ENCODE measurements around the gene INPP5B.

The INPP5B gene

DNA sequence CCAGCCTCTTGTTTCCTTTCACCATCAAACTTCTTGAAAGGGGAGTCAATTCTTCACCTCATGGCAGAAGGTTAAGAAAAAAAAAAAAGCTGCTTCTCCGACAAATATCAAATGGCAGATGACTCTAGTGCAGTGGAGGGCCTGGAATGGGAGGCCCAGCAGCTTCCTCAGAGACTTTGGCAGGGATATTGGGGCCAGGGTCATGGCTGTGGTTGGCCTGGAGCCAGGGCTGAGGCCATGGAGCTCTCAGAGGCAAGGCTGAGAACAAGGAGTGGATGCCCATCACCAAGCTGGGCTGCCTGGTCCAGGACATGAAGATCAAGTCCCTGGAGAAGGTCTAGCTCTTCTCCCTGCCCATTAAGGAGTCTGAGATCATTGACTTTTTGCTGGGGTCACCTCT, 106.1 kb downstream of the INPP5B start:
- POLR2A ChIA-PET, result no interaction called here
- no peak for DNase-seq (ENCODE audit: extremely low spot score)
- CTCF ChIA-PET, result interaction anchor here (1.0 to 1.6 kb wide), 2 partner anchors 11 to 32 kb away, joined by 3 read pairs; no protein-coding TSS in a partner anchor
- no peak for TF ChIP-seq ZNF384 (IDR thresholded peaks at IDR 0.05)
- TF ChIP-seq HDGF (IDR thresholded peaks at IDR 0.05; ENCODE audit: borderline replicate concordance), result no peak

DNA sequence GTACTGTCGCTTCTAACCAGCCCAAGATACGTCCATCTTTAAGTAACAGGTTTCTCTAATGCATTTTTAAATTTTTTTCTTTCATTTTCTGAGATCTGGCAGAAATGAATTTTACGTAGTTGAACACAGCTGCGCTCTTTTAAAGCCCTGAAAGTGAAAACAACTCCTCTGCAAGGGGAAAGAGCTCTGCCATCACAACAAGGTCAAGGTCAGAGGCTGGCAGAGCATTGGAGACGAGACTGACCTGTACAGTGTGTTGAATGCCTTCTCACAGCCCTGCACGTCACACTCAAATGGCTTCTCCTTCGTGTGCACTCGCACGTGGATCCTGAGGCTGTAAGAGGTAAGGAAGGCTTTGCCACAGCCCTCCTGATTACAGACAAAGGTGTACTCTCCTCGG, 107.2 kb downstream of the INPP5B start:
- DNase-seq (ENCODE audit: extremely low spot score), result no peak
- no peak for TF ChIP-seq FOXM1 (IDR thresholded peaks at IDR 0.05; ENCODE audit: borderline replicate concordance)
- TF ChIP-seq ELF4 (IDR thresholded peaks at IDR 0.05), result no peak
- TF ChIP-seq ARNT (IDR thresholded peaks at IDR 0.05), result no peak
- TF ChIP-seq BHLHE40 (IDR thresholded peaks at IDR 0.05; ENCODE audit: borderline replicate concordance), result no peak
- no peak for TF ChIP-seq FOXA1 (IDR thresholded peaks at IDR 0.05)
- TF ChIP-seq CTBP1 (IDR thresholded peaks at IDR 0.05; ENCODE audit: borderline replicate concordance), result no peak
- TF ChIP-seq, protein P1, sequence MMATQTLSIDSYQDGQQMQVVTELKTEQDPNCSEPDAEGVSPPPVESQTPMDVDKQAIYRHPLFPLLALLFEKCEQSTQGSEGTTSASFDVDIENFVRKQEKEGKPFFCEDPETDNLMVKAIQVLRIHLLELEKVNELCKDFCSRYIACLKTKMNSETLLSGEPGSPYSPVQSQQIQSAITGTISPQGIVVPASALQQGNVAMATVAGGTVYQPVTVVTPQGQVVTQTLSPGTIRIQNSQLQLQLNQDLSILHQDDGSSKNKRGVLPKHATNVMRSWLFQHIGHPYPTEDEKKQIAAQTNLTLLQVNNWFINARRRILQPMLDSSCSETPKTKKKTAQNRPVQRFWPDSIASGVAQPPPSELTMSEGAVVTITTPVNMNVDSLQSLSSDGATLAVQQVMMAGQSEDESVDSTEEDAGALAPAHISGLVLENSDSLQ (IDR thresholded peaks at IDR 0.05), result no peak
- no peak for TF ChIP-seq SP1 (IDR thresholded peaks at IDR 0.05)
- TF ChIP-seq HDGF (IDR thresholded peaks at IDR 0.05; ENCODE audit: borderline replicate concordance), result no peak
- TF ChIP-seq L3MBTL2 (conservative IDR thresholded peaks at IDR 0.05), result no peak
- TF ChIP-seq ZNF384 (IDR thresholded peaks at IDR 0.05), result no peak
- TF ChIP-seq LEF1 (IDR thresholded peaks at IDR 0.05; ENCODE audit: borderline replicate concordance), result no peak
- no peak for TF ChIP-seq TARDBP (IDR thresholded peaks at IDR 0.05)
- no peak for TF ChIP-seq SUZ12 (IDR thresholded peaks at IDR 0.05)
- ChIA-PET POLR2A (interaction anchor here (0.8 to 2.7 kb wide), 2 partner anchors 12 to 20 kb away, joined by 4 to 10 read pairs; partner anchors contain the start of gene MTF1), CTCF (interaction anchor here (1.7 kb wide), 1 partner anchor 20 kb away, joined by 5 read pairs; the partner anchor contains the start of gene MTF1)

DNA sequence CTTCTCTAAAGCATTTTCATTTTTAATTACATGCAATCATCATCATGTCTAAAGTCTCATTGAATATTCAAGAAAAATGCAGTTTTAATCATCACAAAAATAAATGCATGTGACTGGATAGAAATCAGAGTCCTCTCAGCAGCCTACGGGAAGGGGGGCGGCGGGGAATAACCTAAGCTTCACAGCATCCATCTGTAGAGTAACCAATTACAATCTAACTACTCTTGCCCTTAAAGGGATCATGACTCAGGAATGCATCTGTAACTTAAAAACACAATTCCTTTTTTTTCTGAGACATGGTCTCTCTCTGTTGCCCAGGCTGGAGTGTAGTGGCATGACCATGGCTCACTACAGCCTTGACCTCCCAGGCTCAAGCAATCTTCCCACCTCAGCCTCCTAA, 110.1 kb downstream of the INPP5B start:
- ChIA-PET POLR2A (no interaction called here), CTCF (no interaction called here)
- TF ChIP-seq, protein P1 (IDR thresholded peaks at IDR 0.05), result no peak
- TF ChIP-seq FOXK2 (IDR thresholded peaks at IDR 0.05) (no peak), NFRKB (IDR thresholded peaks at IDR 0.05) (no peak), FOXM1 (IDR thresholded peaks at IDR 0.05; ENCODE audit: borderline replicate concordance) (no peak)
- no peak for DNase-seq (ENCODE audit: extremely low spot score)

DNA sequence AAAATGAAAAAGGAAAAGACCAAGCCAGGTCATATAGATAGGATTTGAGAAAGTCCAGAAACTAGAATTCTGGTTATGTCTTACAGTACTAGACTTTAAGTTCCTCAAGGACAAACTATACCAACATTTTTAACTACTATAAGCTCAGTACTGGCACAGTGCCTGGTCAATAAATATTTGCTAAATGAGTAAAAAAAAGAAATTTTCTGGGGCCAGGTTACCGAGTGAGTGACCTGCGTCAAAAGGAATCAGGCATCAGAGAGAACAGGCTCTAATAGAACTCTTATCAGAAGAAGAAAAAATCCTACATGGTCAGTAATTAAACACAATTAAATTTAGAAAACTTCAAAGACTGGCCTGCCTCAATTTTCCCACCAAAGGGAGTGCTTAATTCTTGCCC, 115.0 kb downstream of the INPP5B start:
- POLR2A ChIA-PET, result no interaction called here
- CTCF ChIA-PET, result no interaction called here
- no peak for DNase-seq (ENCODE audit: extremely low spot score)
- no peak for TF ChIP-seq ZNF384 (IDR thresholded peaks at IDR 0.05)
- no peak for TF ChIP-seq TARDBP (IDR thresholded peaks at IDR 0.05)
- TF ChIP-seq FOXA1 (IDR thresholded peaks at IDR 0.05), result no peak

DNA sequence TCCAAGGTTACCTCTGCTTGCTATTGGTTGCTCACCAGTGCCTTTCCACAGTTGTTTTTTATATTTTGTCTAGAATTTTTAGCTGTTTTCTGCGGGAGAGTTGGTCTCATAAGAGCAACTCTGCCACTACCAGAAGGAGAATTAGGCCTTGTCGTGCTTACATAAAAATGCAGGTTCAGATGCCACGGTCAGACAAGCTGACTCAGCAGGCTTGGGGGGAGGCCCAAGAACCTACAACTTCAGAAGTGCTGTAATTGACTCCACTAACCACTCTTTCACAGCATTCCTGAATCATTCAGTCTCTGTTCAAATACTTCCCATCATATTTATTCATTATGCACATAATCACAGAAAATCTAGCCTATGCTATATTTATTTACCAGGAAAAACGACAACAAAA, 115.7 kb downstream of the INPP5B start:
- CTCF ChIA-PET, result interaction anchor here (0.5 kb wide), 1 partner anchor 202 kb away, joined by 7 read pairs; no protein-coding TSS in a partner anchor

DNA sequence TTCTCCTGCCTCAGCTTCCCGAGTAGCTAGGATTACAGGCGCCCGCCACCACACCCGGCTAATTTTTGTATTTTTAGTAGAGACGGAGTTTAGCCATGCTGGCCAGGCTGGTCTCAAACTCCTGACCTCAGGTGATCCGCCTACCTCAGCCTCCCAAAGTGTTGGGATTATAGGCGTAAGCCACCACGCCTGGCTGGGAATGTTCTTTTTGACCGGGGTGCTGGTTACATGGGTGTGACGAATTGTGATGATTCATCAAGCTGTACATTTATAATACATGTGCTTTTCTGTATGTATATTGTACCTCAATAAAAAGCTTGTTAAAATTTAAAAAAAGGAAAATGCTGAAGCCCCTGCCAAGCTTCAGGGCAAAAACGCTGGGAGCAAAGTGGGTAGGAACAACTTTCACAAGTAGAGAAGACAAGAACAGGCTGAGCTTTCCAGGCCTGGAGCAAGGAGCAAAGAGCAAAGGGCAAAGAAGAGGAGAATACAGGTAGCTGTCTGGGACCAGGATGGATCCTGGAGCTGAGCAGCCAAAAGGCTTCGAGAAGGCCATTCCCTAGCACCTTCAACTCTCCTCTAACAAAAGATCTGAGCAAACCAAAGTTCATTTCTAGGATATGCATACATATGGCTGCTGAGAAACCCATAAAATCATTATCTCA, 118.3 kb downstream of the INPP5B start:
- ChIA-PET POLR2A (interaction anchor here (1.4 kb wide), 1 partner anchor 31 kb away, joined by 4 read pairs; the partner anchor contains the start of gene MTF1), CTCF (interaction anchor here (1.2 kb wide), 1 partner anchor 32 kb away, joined by 5 read pairs; no protein-coding TSS in a partner anchor)
- TF ChIP-seq FOXM1 (IDR thresholded peaks at IDR 0.05; ENCODE audit: borderline replicate concordance) (no peak), LEF1 (IDR thresholded peaks at IDR 0.05; ENCODE audit: borderline replicate concordance) (no peak), HDGF (IDR thresholded peaks at IDR 0.05; ENCODE audit: borderline replicate concordance) (no peak), FOXA1 (IDR thresholded peaks at IDR 0.05) (no peak), CTBP1 (IDR thresholded peaks at IDR 0.05; ENCODE audit: borderline replicate concordance) (no peak), ZNF384 (IDR thresholded peaks at IDR 0.05) (no peak), BHLHE40 (IDR thresholded peaks at IDR 0.05; ENCODE audit: borderline replicate concordance) (no peak), TARDBP (IDR thresholded peaks at IDR 0.05) (no peak), ELF4 (IDR thresholded peaks at IDR 0.05) (no peak), L3MBTL2 (conservative IDR thresholded peaks at IDR 0.05) (no peak), FOXK2 (IDR thresholded peaks at IDR 0.05) (no peak), ARNT (IDR thresholded peaks at IDR 0.05) (no peak), SP1 (IDR thresholded peaks at IDR 0.05) (no peak)
- no peak for DNase-seq (ENCODE audit: extremely low spot score)

More for the DNA sequence above, 115.7 kb downstream of the INPP5B start:
- no peak for DNase-seq (ENCODE audit: extremely low spot score)
- POLR2A ChIA-PET, result no interaction called here
- TF ChIP-seq BHLHE40 (IDR thresholded peaks at IDR 0.05; ENCODE audit: borderline replicate concordance) (no peak), TARDBP (IDR thresholded peaks at IDR 0.05) (no peak), FOXA1 (IDR thresholded peaks at IDR 0.05) (no peak), SP1 (IDR thresholded peaks at IDR 0.05) (no peak), CTBP1 (IDR thresholded peaks at IDR 0.05; ENCODE audit: borderline replicate concordance) (no peak)
- TF ChIP-seq, protein P1 (IDR thresholded peaks at IDR 0.05), result no peak

DNA sequence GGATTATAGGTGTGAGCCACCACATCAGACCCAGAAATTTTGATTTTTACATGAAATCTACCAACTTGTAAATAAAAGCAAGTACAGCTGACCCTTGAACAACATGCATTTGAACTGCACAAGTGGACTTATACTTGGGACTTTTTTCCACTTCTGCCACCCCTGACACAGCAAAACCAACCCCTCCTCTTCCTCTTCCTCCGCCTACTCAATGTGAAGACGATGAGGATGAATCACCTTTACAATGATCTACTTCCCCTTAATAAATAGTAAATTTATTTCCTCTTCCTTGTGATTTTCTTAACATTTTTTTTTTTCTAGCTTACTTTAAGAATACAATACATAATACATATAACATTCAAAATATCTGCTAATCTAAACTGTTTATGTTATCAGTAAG, 121.3 kb downstream of the INPP5B start:
- POLR2A ChIA-PET, result no interaction called here
- CTCF ChIA-PET, result interaction anchor here (0.6 kb wide), 1 partner anchor 36 kb away, joined by 3 read pairs; no protein-coding TSS in a partner anchor
- DNase-seq (ENCODE audit: extremely low spot score), result no peak
- no peak for TF ChIP-seq NFRKB (IDR thresholded peaks at IDR 0.05)
- TF ChIP-seq L3MBTL2 (conservative IDR thresholded peaks at IDR 0.05), result no peak
- no peak for TF ChIP-seq FOXM1 (IDR thresholded peaks at IDR 0.05; ENCODE audit: borderline replicate concordance)
- TF ChIP-seq ARNT (IDR thresholded peaks at IDR 0.05), result no peak
- no peak for TF ChIP-seq FOXA1 (IDR thresholded peaks at IDR 0.05)
- no peak for TF ChIP-seq LEF1 (IDR thresholded peaks at IDR 0.05; ENCODE audit: borderline replicate concordance)
